ENCODE results near the gene SPEM2. TPM values are rescaled to one million over a fixed set of nuclear protein-coding genes. Genes with fewer than 3 reads are reported as not detected.
A peak's percentile ranks its signal among the peaks of the same experiment; 100 is the strongest.

The SPEM2 gene
- total RNA-seq, 4 donors from 2014 or later: not detected

DNA sequence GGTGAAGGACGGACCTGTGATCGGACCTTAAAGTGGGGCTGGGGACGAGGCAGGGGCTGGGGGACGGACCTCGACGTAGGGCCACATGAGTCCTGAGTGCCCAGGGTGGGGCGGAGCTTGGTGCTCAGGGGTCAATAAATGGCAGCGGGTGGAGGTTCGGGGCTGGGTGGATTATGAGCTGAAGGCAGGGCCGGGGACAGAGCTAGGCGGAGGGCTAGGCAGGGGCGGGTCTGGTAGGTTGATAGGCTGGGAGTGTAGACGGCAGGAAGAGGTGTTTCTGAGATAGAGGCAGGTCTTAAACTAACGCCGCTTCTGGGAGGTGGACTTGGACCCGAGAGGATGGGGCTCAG is 20.2 kb downstream of the SPEM2 start:
- peak; percentile 66 for ATAC-seq (ENCODE audit: low FRiP score)
- DNase-seq (ENCODE audit: low spot score): no peak

DNA sequence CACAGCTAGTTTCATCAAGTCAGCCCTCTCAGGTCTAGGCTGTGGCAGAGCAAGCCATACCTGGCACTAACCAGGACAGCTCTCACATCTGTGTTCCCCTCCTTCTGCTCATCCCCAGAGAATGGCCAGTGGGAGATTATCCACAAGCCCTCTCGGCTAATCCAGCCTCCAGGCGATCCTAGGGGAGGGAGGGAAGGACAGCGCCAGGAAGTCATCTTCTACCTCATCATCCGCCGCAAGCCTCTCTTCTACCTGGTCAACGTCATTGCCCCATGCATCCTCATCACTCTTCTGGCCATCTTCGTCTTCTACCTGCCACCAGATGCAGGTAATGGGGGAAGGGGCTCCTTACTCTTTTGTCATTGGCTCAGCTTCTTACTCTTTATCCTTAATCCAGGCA is 23.0 kb downstream of the SPEM2 start:
- TF ChIP-seq, protein P1, sequence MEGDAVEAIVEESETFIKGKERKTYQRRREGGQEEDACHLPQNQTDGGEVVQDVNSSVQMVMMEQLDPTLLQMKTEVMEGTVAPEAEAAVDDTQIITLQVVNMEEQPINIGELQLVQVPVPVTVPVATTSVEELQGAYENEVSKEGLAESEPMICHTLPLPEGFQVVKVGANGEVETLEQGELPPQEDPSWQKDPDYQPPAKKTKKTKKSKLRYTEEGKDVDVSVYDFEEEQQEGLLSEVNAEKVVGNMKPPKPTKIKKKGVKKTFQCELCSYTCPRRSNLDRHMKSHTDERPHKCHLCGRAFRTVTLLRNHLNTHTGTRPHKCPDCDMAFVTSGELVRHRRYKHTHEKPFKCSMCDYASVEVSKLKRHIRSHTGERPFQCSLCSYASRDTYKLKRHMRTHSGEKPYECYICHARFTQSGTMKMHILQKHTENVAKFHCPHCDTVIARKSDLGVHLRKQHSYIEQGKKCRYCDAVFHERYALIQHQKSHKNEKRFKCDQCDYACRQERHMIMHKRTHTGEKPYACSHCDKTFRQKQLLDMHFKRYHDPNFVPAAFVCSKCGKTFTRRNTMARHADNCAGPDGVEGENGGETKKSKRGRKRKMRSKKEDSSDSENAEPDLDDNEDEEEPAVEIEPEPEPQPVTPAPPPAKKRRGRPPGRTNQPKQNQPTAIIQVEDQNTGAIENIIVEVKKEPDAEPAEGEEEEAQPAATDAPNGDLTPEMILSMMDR (IDR thresholded peaks at IDR 0.05): no peak
- DNase-seq (ENCODE audit: low spot score): no peak
- ATAC-seq (ENCODE audit: low FRiP score): no peak

More for the DNA sequence above, 20.2 kb downstream of the SPEM2 start:
- TF ChIP-seq, protein P1 (IDR thresholded peaks at IDR 0.05): no peak

DNA sequence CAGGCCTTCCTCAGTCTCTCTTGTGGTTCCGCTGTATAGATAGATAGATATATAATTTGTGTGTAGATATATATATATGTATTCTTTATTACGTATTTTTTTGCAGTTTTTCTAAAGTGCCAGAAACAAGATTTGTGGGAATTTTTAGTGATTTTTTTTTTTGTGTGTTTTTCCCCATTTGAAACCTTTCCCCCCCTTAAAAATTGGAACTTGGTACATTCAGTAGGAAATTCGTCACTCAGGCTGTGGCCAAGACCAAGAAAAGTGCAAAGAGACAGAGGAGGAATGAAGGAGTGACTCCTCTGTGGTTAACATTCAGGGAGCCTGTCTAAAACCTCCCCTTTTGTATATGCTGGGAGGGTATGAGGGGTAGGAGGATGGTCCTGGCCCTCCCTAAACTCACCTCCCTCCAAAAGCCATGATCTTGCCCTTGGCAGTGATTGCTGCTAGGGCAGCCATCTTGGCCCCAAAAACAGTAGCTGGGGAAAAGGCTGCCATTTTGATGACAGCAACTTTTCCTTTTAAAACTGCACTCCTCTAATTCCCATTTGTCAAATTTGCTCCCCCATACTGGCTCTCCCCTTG is 34.6 kb downstream of the SPEM2 start:
- TF ChIP-seq, protein P1 (IDR thresholded peaks at IDR 0.05): no peak
- DNase-seq (ENCODE audit: low spot score) (no peak), ATAC-seq (ENCODE audit: low FRiP score) (no peak)

DNA sequence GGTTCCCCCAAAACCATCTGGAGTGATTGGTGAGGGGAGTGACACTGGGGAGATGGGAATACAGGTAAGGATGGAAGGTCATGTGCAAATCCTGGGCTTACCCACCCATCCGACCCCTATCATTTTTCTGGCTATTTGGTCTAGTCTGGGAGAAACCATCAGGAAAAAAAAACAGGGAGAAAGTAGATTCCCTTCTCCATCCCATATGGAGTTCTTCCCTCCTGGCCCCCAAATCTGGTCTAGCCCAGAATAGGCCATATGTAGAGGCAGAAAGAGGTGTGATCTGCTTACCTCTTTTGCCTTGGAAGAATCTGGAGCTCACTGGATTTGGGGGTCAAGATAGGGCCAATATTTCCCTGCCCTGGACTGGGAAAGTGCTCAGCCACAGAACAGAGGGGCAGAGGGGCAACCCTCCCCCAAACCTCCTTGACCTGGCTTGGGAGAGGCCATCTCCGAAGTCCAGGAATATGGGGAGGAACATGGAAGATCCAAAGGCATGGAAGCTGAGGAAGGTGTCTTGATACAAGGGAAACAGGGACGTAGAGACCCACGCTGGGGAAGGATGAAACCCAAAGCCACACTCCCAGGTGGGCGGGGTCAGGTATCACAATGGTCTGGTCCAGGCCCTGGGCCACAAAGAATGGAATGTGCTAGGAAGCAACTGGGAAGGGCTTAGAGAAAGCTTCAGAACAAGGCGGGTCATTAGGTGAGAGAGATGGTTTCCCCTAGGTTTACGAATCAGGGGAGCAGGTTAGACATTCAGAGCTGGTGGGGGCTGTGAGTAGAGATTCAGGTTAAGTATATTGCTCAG is 35.6 kb downstream of the SPEM2 start:
- no peak for DNase-seq (ENCODE audit: low spot score)
- no peak for ATAC-seq (ENCODE audit: low FRiP score)
- TF ChIP-seq, protein P1 (IDR thresholded peaks at IDR 0.05): no peak

DNA sequence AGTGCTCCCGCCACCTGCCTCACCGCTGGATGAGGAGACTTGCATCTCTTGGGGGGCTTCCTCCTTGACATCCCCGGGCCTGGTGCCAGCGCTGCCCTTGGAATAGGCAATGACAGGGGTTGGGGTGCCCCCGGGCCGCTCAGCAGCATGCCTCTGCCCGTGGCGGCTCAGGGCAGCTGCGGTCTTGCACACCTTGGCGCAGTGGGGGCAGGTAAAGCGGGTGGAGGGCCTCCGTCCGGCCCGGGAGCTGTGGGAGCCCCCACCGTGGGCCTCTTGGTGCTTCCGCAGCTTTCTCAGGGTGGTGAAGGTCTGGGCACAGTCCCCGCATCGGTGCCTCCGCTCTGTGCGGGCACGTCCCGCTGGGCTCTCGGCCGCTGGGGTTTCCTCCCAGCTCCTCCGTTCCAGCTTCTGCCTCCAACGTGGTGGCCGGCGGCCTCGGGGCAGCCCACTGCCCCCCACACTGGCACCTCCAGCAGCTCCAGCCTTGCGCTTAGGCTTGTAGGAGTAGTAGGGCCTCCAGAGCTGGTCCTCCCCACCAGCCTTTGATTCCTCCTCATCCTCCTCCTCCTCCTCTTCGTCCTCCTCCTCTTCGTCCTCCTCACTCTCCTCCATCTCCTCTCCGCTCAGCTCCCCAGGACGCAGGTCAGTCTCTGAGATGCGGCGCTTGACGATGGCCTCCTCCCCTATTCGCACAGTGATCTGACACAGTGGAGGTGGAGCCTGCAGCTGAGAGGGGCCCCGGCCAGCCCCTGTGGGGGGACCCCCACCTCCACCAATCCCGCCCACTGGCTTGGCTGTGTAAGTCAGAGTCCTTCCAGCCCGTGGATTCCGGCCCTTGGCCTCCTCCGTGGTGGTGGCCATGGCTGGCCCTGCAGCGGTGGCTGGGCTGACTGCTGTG is 37.3 kb downstream of the SPEM2 start:
- no peak for ATAC-seq (ENCODE audit: low FRiP score)

DNA sequence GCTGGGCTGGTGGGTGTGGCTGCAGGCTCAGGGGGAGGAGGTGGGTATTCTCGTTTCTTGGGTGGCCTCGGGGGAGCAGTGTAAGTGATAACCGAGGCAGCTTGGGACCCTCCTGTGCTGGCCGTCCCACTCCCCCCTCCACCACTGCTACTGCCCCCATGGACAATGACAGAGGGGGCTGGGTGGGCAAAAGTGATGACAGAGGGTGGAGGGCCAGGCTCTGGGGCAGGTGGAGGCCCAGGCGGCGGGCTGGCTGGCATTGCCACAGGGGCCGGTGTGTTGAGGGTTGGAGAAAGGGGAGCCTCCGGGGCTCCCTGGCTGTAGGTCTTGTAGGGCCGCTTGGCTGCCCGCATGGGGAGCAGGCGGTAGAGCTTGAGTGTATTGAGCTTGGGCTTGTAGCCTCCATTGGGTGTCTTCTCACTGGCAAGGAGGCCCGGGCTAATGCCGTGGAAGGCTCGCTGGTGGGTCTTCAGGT is 38.0 kb downstream of the SPEM2 start:
- TF ChIP-seq, protein P1 (IDR thresholded peaks at IDR 0.05): no peak
- DNase-seq (ENCODE audit: low spot score) (no peak), ATAC-seq (ENCODE audit: low FRiP score) (no peak)

More for the DNA sequence above, 37.3 kb downstream of the SPEM2 start:
- TF ChIP-seq, protein P1 (IDR thresholded peaks at IDR 0.05): no peak
- DNase-seq (ENCODE audit: low spot score): no peak

All from omental fat pad (tissue), 4 donors.